ENCODE results near the gene ITCH.
"Not testable (repeated sequence)": the region's sequence is repeated elsewhere in the genome, so short reads cannot be mapped to it uniquely, and the experiment has no call there.

ITCH gene

GRCh38 chr20:34343458-34344211 lies 19.4 kb upstream of the ITCH start:
- Histone ChIP-seq H3K9me3 (no peaks in the 10 kb centered on the region), H3K27ac (no peak overlapping the region), H3K4me3 (ENCODE audit: low read depth in 1 of 2, low read length in 1 of 2) (no peak overlapping the region), H3K4me1 (ENCODE audit: control insufficient read depth in 1 of 2, insufficient read depth in 1 of 2, low read depth in 1 of 2, low read length in 1 of 2) (no peaks in the 10 kb centered on the region), H3K36me3 (no peaks in the 10 kb centered on the region), H3K27me3 (no peaks in the 10 kb centered on the region)
- TF ChIP-seq CTCF (IDR thresholded peaks at IDR 0.05): no peak

GRCh38 chr20:34344238-34344637 lies 18.8 kb upstream of the ITCH start:
- Histone ChIP-seq H3K27ac (no peak overlapping the region), H3K4me1 (ENCODE audit: control insufficient read depth in 1 of 2, insufficient read depth in 1 of 2, low read depth in 1 of 2, low read length in 1 of 2) (no peaks in the 10 kb centered on the region), H3K9me3 (no peaks in the 10 kb centered on the region), H3K4me3 (ENCODE audit: low read depth in 1 of 2, low read length in 1 of 2) (no peak overlapping the region), H3K27me3 (no peaks in the 10 kb centered on the region), H3K36me3 (no peaks in the 10 kb centered on the region)
- no peak for TF ChIP-seq CTCF (IDR thresholded peaks at IDR 0.05)

GRCh38 chr20:34345402-34345736 lies 17.7 kb upstream of the ITCH start:
- no peaks in the 10 kb centered on the region for H3K4me1 ChIP-seq (ENCODE audit: control insufficient read depth in 1 of 2, insufficient read depth in 1 of 2, low read depth in 1 of 2, low read length in 1 of 2)
- H3K4me3 ChIP-seq (ENCODE audit: low read depth in 1 of 2, low read length in 1 of 2): no peak overlapping the region
- H3K27me3 ChIP-seq: no peaks in the 10 kb centered on the region
- no peak overlapping the region for H3K27ac ChIP-seq
- H3K36me3 ChIP-seq: no peaks in the 10 kb centered on the region
- no peak for TF ChIP-seq CTCF (IDR thresholded peaks at IDR 0.05)
- no peaks in the 10 kb centered on the region for H3K9me3 ChIP-seq

- not testable (repeated sequence) for H3K4me3 ChIP-seq (ENCODE audit: low read depth in 1 of 2, low read length in 1 of 2); H3K36me3 ChIP-seq; H3K9me3 ChIP-seq; H3K27ac ChIP-seq; H3K4me1 ChIP-seq (ENCODE audit: control insufficient read depth in 1 of 2, insufficient read depth in 1 of 2, low read depth in 1 of 2, low read length in 1 of 2); H3K27me3 ChIP-seq
These were observed 17.1 kb upstream of the ITCH start for GRCh38 chr20:34345839-34346532.

- not testable (repeated sequence) for H3K27ac ChIP-seq; H3K4me1 ChIP-seq (ENCODE audit: control insufficient read depth in 1 of 2, insufficient read depth in 1 of 2, low read depth in 1 of 2, low read length in 1 of 2); H3K36me3 ChIP-seq; H3K9me3 ChIP-seq; H3K27me3 ChIP-seq; H3K4me3 ChIP-seq (ENCODE audit: low read depth in 1 of 2, low read length in 1 of 2)
These were observed 16.6 kb upstream of the ITCH start for GRCh38 chr20:34346533-34346865.

- Histone ChIP-seq H3K4me1 (ENCODE audit: control insufficient read depth in 1 of 2, insufficient read depth in 1 of 2, low read depth in 1 of 2, low read length in 1 of 2) (no peaks in the 10 kb centered on the region), H3K27ac (no peak overlapping the region), H3K27me3 (no peaks in the 10 kb centered on the region), H3K4me3 (ENCODE audit: low read depth in 1 of 2, low read length in 1 of 2) (no peak overlapping the region), H3K9me3 (no peaks in the 10 kb centered on the region), H3K36me3 (no peaks in the 10 kb centered on the region)
- TF ChIP-seq CTCF (IDR thresholded peaks at IDR 0.05): no peak
These were observed 15.5 kb upstream of the ITCH start for GRCh38 chr20:34347571-34347970.
